CD4-positive, alpha-beta T cell treated with Interleukin-1 beta for 1 hour (primary cell): ENCODE results near the gene TMEM40.
"Not testable (repeated sequence)": the region's sequence is repeated elsewhere in the genome, so short reads cannot be mapped to it uniquely, and the experiment has no call there.

Experiments used
- DNase-seq, 2 donors: peaks; one replicate each; pipeline ENCODE4 v3.0.0-alpha.2; 2020 to 2022

The TMEM40 gene

DNA sequence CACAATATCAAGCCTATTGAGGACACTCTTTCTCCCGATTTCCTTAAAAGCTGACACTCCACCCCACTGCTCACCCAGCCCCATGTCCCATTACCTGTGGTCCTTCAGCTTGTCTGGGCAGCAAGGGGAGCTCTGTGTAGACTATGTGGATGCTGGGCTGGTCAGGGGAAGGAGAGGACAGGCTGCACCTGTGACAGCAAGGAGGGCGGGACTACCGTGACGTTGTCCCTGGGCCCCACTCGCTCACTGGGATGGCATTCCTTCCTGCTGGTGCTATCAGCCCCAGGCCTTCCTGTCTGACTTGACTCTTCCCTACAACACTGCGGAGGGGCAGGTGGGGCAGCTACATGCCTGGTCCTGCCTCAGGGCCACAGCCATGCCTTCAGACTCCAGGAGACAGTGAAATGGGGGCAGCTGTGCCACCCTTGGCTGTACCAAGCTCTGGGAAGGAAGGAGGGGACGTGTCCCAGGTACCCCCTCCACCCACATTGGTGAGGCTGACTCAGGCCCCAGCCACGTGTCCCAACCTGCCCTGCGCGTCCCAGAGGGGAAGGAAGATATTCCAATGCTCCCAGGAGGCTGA lies at the start of gene TMEM40:
Gene TMEM40, minus strand, starts transcription at position 163 of the 583 bp plus-strand sequence. CDS start 9,427 bp downstream, outside the sequence.
- no peak for DNase-seq

DNA sequence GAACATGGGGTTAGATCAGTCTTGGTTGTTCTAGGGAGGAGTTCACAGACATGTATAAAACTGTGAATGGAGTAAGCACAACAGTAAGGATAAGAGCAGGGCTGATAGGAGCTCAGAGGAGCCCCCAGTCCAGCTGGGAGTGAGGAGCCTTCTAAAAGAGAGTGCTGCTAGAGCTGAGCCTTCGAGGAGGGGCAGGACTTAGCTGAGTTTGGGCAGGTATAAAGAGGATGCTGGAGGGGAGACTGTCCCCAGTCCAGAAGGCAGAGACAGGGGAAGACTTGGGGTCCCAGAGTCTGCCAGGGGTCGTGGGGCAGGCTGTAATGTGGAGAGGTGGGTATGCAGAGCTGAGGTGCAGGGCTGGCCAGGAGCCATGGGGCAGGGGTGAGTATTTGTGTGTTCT lies 49.5 kb upstream of the TMEM40 start:
- no peak for DNase-seq

DNA sequence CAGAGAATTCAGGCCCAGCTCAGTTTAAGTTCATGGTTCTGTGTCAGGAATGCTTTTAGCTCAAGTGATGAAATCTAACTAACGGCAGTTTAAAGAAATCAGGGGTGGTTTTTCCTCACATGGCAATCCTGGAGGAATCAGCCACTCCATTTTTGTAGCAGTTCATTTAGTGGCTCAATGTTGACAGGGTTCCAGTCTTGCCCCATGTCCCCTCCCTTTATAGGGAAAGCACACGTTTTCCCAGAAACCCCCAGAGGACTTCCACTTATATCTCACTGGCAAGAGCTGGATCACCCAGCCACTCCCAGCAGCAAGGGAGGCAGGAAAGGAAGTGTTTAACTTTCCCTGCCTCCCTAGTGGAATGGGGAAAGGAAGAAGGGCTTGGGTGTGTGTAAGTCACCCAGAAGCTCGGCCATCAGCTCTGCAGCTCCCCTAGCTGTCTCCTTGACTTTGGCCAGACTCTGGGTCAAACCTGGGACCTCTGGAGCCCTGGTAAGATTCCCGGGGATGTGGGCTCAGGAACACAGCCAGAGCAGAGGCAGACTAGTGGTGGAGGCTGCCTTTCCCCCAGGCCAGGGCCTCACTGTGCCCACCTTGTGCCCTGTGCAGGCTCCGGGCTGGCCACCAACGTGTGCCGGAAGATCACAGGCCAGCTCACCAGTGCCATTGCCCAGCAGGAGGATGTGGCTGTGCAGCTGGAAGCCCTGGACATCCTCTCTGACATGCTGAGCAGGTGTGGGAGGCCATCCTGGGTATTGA lies 48.7 kb upstream of the TMEM40 start:
- no peak for DNase-seq

GRCh38 chr3:12807066-12807465 lies 48.0 kb upstream of the TMEM40 start:
- DNase-seq, result no peak

DNA sequence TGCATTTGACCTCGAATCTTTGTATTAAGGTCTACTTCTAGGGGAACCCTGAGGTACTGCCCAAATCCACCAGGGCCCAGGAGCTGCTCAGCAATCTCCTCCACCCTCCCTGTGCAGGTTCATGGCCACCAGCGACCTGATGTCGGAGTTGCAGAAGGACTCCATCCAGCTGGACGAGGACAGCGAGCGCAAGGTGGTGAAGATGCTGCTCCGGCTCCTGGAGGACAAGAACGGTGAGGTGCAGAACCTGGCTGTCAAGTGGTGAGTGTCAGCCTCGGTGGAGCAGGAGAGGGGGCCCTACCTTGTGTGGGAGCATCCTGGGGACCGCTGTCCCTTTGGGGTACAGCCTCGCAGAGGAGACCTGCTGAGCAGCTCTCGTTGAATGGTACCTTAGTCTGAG lies 44.3 kb upstream of the TMEM40 start:
- no peak for DNase-seq

GRCh38 chr3:12799525-12800440 lies 40.7 kb upstream of the TMEM40 start:
- DNase-seq, result no peak

DNA sequence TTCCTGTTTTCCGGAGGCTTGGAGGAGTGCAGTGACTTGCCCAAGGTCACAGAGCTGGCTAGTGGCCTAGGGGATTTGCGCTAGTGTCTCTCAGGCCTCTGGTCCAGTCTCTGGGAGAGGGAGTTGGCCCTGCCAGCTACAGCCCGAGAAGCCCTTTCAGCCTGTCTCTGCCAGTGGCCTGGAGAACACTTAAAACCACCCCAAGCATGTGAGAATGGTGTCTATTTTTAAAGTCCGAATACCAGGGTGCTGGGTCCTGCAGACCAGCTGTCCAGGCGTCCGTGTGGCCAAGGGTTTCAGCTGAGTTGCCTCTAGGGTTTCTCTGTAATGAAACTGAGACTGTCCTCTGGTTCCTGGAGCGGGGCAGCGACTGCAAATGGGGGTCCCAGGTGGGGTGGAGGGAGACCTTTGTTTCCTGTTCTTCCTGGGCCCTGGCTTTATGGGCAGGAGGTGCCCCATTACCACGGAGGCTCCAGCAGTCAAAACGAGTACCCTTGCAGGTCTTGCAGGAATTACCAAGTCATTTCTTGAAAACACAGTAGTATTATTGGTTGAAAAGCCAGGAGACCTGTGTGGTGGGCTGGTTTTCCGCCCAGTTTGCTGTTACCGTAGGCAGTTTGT lies 39.6 kb upstream of the TMEM40 start:
- DNase-seq, result no peak

GRCh38 chr3:12797892-12798558 lies 39.0 kb upstream of the TMEM40 start:
- no peak for DNase-seq

- no peak for DNase-seq
These were observed 38.2 kb upstream of the TMEM40 start for GRCh38 chr3:12797124-12797891.

- peak; percentile 23 to 28 for DNase-seq
These were observed 37.4 kb upstream of the TMEM40 start, which contains the start of gene CAND2 for GRCh38 chr3:12796171-12797123. TSS of gene CAND2 (plus strand) at chr3:12796680. CDS start at chr3:12796721, 41 bp downstream.

- DNase-seq, result no peak
These were observed 34.6 kb upstream of the TMEM40 start for GRCh38 chr3:12793701-12794100.

DNA sequence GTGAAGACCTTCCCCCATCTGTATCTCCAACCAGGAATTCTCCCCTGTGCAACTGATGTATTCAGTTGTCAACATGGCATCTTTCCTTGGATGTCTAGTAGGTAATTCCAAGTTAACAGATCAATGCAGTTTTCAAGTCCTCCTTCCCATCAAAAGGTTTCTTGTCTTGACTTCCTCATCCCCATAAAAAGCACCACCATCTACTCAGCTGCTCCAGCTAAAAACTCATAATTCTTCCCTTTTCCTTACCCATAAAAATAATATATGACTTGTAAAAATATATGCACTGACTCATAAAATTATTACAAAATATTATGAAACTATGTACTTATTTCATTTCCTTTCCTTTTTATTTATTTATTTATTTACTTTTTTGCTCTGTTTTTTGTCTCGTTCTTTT lies 32.4 kb upstream of the TMEM40 start:
- DNase-seq, result no peak

DNA sequence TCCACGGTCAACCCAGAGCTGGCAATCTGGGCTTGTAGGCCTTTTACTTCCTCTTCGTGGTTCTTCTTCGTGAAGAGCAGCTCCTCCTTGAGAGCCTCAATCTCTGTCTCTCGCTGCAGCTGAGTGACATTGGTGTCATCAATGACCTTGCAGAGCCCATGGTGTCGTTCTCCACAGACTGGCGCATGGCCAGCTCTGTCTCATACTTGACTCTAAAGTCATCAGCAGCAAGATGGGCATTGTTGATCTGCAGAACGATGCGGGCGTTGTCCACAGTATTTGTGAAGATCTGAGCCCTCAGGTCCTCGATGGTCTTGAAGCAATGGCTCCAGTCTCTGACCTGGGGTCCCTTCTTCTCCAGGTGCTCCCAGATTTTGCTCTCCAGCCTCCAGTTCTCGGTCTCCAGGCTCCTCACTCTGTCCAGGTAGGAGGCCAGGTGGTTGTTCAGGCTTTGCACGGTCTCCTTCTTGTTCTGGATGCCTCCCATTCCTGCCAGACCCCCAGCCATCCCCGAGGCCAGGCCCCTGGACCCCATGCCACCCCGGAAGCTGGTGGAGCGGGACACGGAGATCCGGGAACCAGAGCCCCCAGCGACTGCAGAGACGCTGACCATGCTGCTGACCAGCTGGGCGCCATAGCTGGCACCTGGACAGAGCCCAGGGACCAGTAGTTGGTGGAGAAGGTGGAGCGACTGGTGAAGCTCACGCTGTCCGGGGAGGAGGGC lies 29.1 kb upstream of the TMEM40 start:
- DNase-seq, result not testable (repeated sequence)

- DNase-seq, result peak in 1 of 2 donors; percentile 57
These were observed 28.3 kb upstream of the TMEM40 start for GRCh38 chr3:12787346-12787745.

- DNase-seq, result no peak
These were observed 26.0 kb upstream of the TMEM40 start for GRCh38 chr3:12785096-12785495.

DNA sequence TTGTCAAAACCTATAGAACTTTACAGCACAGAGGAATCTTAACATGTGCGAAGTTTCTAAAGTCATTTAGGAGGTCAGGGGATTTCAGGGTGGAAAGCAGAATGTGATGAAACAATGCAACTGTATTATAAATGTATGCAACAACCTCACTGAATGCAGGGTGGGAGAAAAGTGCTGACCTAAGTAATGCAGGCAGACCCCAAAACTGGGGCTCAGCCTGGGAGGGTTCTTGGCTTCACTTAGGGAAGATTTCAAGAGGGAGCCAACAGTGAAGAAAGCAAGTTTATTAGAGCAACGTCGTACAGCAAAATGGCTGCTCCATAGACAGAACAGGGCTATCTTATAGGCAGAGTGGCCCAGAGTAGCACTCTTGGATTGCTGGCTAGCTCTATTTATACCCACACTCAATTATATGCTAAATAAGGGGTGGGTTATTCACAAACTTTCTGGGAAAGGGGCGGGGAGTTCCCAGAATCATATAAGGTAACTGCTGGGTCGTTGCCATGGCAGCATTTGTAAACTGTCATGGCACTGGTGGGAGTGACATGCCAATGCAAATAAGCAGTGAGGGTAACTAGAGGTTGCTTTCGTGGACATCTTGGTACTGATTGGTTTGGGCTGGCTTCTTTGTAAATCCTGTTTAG lies 23.2 kb upstream of the TMEM40 start:
- no peak for DNase-seq

GRCh38 chr3:12780751-12781150 lies 21.7 kb upstream of the TMEM40 start:
- no peak for DNase-seq

DNA sequence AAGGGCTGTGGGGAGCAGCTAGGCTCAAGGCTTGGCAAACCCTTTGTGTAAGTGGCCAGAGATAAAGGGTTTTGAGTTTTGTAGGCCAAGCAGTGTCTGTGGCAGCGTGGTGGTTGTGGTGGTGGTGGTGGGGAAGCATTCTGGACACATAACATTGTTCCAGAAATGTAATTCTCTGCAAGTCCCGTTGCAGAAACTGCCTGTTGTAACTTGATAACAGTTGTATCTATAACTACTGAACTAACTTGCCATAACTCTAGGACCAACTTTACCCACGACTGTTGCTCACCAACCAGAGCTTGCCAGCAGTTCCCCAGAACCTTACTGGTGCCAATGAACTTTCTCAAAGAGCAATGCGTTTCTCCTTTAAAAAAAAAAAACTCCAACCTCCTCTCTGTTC lies 18.1 kb upstream of the TMEM40 start:
- no peak for DNase-seq

GRCh38 chr3:12775970-12776369 lies 16.9 kb upstream of the TMEM40 start:
- DNase-seq, result not testable (repeated sequence)
